Colonic mucosa (tissue), 4 donors: ENCODE results near the gene PLXNA4. TPM values are rescaled to one million over a fixed set of nuclear protein-coding genes. Genes with fewer than 3 reads are reported as not detected.

Experiments used
- DNase-seq: peaks from one replicate; pipeline ENCODE4 v3.0.0-alpha.2; 2020
- H3K27ac ChIP-seq: fragments of 200-600 bp; one replicate; pipeline ENCODE4 v1.8.0; 2021
- H3K27me3 ChIP-seq: fragments of 200-600 bp; one replicate; pipeline ENCODE4 v1.8.0; 2021
- H3K36me3 ChIP-seq: fragments of 200-600 bp; one replicate; pipeline ENCODE4 v1.8.0; 2021
- H3K4me1 ChIP-seq: fragments of 200-600 bp; one replicate; pipeline ENCODE4 v1.8.0; 2021; ENCODE audit warnings: mild to moderate bottlenecking
- H3K4me3 ChIP-seq: fragments of 200-600 bp; one replicate; pipeline ENCODE4 v1.8.0; 2021
- H3K9ac ChIP-seq, 2 donors: one replicate each; pipeline ENCODE4 v1.7.0; 2013; ENCODE audit warnings: control low read depth in 2 of 2, low read depth in 2 of 2, low read length in 2 of 2
- H3K9me3 ChIP-seq: fragments of 200-600 bp; one replicate; pipeline ENCODE4 v1.8.0; 2021
- CTCF ChIP-seq: fragments of 200-600 bp; IDR thresholded peaks from one replicate; pipeline ENCODE4 v1.8.0; 2022; ENCODE audit warnings: antibody characterized with exemption, mild to moderate bottlenecking
- intact Hi-C: fragments of 100-400 bp; cut with DNase I; formaldehyde crosslinking; loops from one replicate; pipeline ENCODE4 v1.14.1; 2022
- total RNA-seq, 2 donors: library from RNA; stranded (reverse); fragmentation: NEBNext Ultra II Directional in 1 of 2; extraction: Animal tissue kit (Norgen Biotek cat#: 25700) in 1 of 2; gene quantifications; one replicate each; pipeline ENCODE4 v1.2.1, GENCODE V29; 2021
- donor health status: healthy.
- donor health status: DM: no; HTN: no; CAD: no.
- donor health status: DM: no; HTN: no; CAD: no.

PLXNA4 gene
- total RNA-seq, 2 donors from 2014 or later = 0.15 to 0.77 TPM

GRCh38 chr7:132476541-132476940 is 99.7 kb downstream of the PLXNA4 start:
- Histone ChIP-seq H3K27ac (no peak overlapping the region), H3K4me1 (no peaks in the 10 kb centered on the region), H3K27me3 (no peaks in the 10 kb centered on the region), H3K9ac (no peak overlapping the region), H3K4me3 (no peak overlapping the region), H3K9me3 (no peaks in the 10 kb centered on the region), H3K36me3 (no peaks in the 10 kb centered on the region)
- intact Hi-C loops = no loop called here
- DNase-seq = no peak
- TF ChIP-seq CTCF = no peak

GRCh38 chr7:132475669-132476116 is 100.6 kb downstream of the PLXNA4 start:
- H3K27ac ChIP-seq = no peak overlapping the region
- no peak overlapping the region for H3K4me3 ChIP-seq
- H3K4me1 ChIP-seq = no peaks in the 10 kb centered on the region
- H3K36me3 ChIP-seq = no peaks in the 10 kb centered on the region
- no peaks in the 10 kb centered on the region for H3K27me3 ChIP-seq
- no peak for TF ChIP-seq CTCF
- no peak overlapping the region for H3K9ac ChIP-seq
- H3K9me3 ChIP-seq = no peaks in the 10 kb centered on the region
- DNase-seq = no peak
- intact Hi-C loops = no loop called here

- Histone ChIP-seq H3K4me3 (no peak overlapping the region), H3K9me3 (no peaks in the 10 kb centered on the region), H3K36me3 (no peaks in the 10 kb centered on the region), H3K4me1 (no peaks in the 10 kb centered on the region), H3K27ac (no peak overlapping the region), H3K27me3 (no peaks in the 10 kb centered on the region), H3K9ac (no peak overlapping the region)
- DNase-seq = no peak
- no peak for TF ChIP-seq CTCF
- intact Hi-C loops = no loop called here
These were observed 101.1 kb downstream of the PLXNA4 start for GRCh38 chr7:132475037-132475668.

- TF ChIP-seq CTCF = no peak
- H3K27ac ChIP-seq = no peak overlapping the region
- no peaks in the 10 kb centered on the region for H3K9me3 ChIP-seq
- H3K4me1 ChIP-seq = no peaks in the 10 kb centered on the region
- H3K27me3 ChIP-seq = no peaks in the 10 kb centered on the region
- intact Hi-C loops = no loop called here
- H3K36me3 ChIP-seq = no peaks in the 10 kb centered on the region
- H3K4me3 ChIP-seq = no peak overlapping the region
- H3K9ac ChIP-seq = no peak overlapping the region
- no peak for DNase-seq
These were observed 103.7 kb downstream of the PLXNA4 start for GRCh38 chr7:132472463-132473120.

GRCh38 chr7:132471515-132471914 is 104.8 kb downstream of the PLXNA4 start:
- intact Hi-C loops = no loop called here
- Histone ChIP-seq H3K27ac (no peak overlapping the region), H3K4me3 (no peak overlapping the region), H3K9me3 (no peaks in the 10 kb centered on the region), H3K36me3 (no peaks in the 10 kb centered on the region), H3K9ac (no peak overlapping the region), H3K4me1 (no peaks in the 10 kb centered on the region), H3K27me3 (no peaks in the 10 kb centered on the region)
- no peak for DNase-seq
- no peak for TF ChIP-seq CTCF
